UCSD-AML1 (cell line): ENCODE data around the gene RBM7.

Source experiments
- DNase-seq: peaks from one replicate; lab custom pipeline; 2025; ENCODE audit not compliant: unreplicated experiment; lab: John Stamatoyannopoulos, UW

RBM7 gene

GRCh38 chr11:114447444-114447843 is 47.0 kb downstream of the RBM7 start:
- no peak for DNase-seq

- DNase-seq, result no peak
Observed at GRCh38 chr11:114447892-114448291, 47.4 kb downstream of the RBM7 start.

GRCh38 chr11:114448749-114449482 is 48.5 kb downstream of the RBM7 start:
- no peak for DNase-seq

- no peak for DNase-seq
Observed at GRCh38 chr11:114449845-114450244, 49.4 kb downstream of the RBM7 start.

- DNase-seq, result no peak
Observed at GRCh38 chr11:114452399-114452798, 51.9 kb downstream of the RBM7 start.
